HEK293 (cell line): ENCODE results near the gene NEU1.

Source experiments
- KLF16 ChIP-seq: fragments of 450-650 bp; formaldehyde crosslinking; IDR thresholded peaks from 2 replicates; pipeline ENCODE4 v1.5.1; 2017; ENCODE audit warnings: missing biosample characterization, missing genetic modification characterization
- OVOL3 ChIP-seq: fragments of 450-650 bp; formaldehyde crosslinking; IDR thresholded peaks from 2 replicates; pipeline ENCODE4 v1.5.1; 2016; ENCODE audit warnings: missing biosample characterization, missing genetic modification characterization
- ZFP69B ChIP-seq: fragments of 450-650 bp; formaldehyde crosslinking; IDR thresholded peaks from 2 replicates; pipeline ENCODE4 v1.5.1; 2016; ENCODE audit warnings: missing biosample characterization, missing genetic modification characterization
- ZNF133 ChIP-seq: fragments of 450-650 bp; formaldehyde crosslinking; IDR thresholded peaks from 2 replicates; pipeline ENCODE4 v1.5.1; 2016; ENCODE audit warnings: missing biosample characterization, missing genetic modification characterization
- ZNF140 ChIP-seq: fragments of 450-650 bp; formaldehyde crosslinking; IDR thresholded peaks from 2 replicates; pipeline ENCODE4 v1.5.1; 2016; ENCODE audit warnings: missing biosample characterization, missing genetic modification characterization
- ZNF146 ChIP-seq: fragments of 450-650 bp; formaldehyde crosslinking; IDR thresholded peaks from 2 replicates; pipeline ENCODE4 v1.5.1; 2016; ENCODE audit warnings: missing biosample characterization, missing genetic modification characterization
- ZNF2 ChIP-seq: fragments of 450-650 bp; formaldehyde crosslinking; IDR thresholded peaks from 2 replicates; pipeline ENCODE4 v1.5.1; 2016; ENCODE audit warnings: missing biosample characterization, missing genetic modification characterization
- ZNF248 ChIP-seq: fragments of 450-650 bp; formaldehyde crosslinking; IDR thresholded peaks from 2 replicates; pipeline ENCODE4 v1.5.1; 2017; ENCODE audit warnings: missing biosample characterization, missing genetic modification characterization
- ZNF341 ChIP-seq: fragments of 450-650 bp; formaldehyde crosslinking; IDR thresholded peaks from 2 replicates; pipeline ENCODE4; 2016; ENCODE audit warnings: low read depth, missing biosample characterization, missing genetic modification characterization
- ZNF350 ChIP-seq: fragments of 450-650 bp; formaldehyde crosslinking; IDR thresholded peaks from 2 replicates; pipeline ENCODE4 v1.5.0; 2017; ENCODE audit warnings: missing biosample characterization, mild to moderate bottlenecking, missing genetic modification characterization
- ZNF366 ChIP-seq: fragments of 450-650 bp; formaldehyde crosslinking; conservative IDR thresholded peaks from 2 replicates; pipeline ENCODE4 v1.5.1; 2016; ENCODE audit warnings: missing biosample characterization, missing genetic modification characterization
- ZNF404 ChIP-seq: fragments of 450-650 bp; formaldehyde crosslinking; IDR thresholded peaks from 2 replicates; pipeline ENCODE4 v1.5.1; 2017; ENCODE audit warnings: missing biosample characterization, missing genetic modification characterization
- ZNF473 ChIP-seq: fragments of 450-650 bp; formaldehyde crosslinking; IDR thresholded peaks from 2 replicates; pipeline ENCODE4 v1.5.1; 2017; ENCODE audit warnings: missing biosample characterization, missing genetic modification characterization
- ZNF514 ChIP-seq: fragments of 450-650 bp; formaldehyde crosslinking; IDR thresholded peaks from 2 replicates; pipeline ENCODE4 v1.5.1; 2016; ENCODE audit warnings: missing biosample characterization, missing genetic modification characterization
- ZNF530 ChIP-seq: fragments of 450-650 bp; formaldehyde crosslinking; IDR thresholded peaks from 2 replicates; pipeline ENCODE4 v1.5.1; 2016; ENCODE audit warnings: low read depth, missing biosample characterization, missing genetic modification characterization
- ZNF544 ChIP-seq: fragments of 450-650 bp; formaldehyde crosslinking; IDR thresholded peaks from 2 replicates; pipeline ENCODE4 v1.5.0; 2017; ENCODE audit warnings: missing biosample characterization, missing genetic modification characterization
- ZNF549 ChIP-seq: fragments of 450-650 bp; IDR thresholded peaks from 2 replicates; pipeline ENCODE4 v1.5.1; 2018; ENCODE audit warnings: missing biosample characterization, missing genetic modification characterization, mild to moderate bottlenecking, inconsistent platforms, moderate library complexity
- ZNF561 ChIP-seq: fragments of 450-650 bp; IDR thresholded peaks from 2 replicates; pipeline ENCODE4 v1.5.1; 2018; ENCODE audit warnings: missing biosample characterization, missing genetic modification characterization, borderline replicate concordance
- ZNF621 ChIP-seq: fragments of 450-650 bp; formaldehyde crosslinking; IDR thresholded peaks from 2 replicates; pipeline ENCODE4 v1.5.1; 2017; ENCODE audit warnings: missing biosample characterization, missing genetic modification characterization
- ZNF660 ChIP-seq: fragments of 450-650 bp; IDR thresholded peaks from 2 replicates; pipeline ENCODE4 v1.5.1; 2018; ENCODE audit warnings: missing biosample characterization, mild to moderate bottlenecking, missing genetic modification characterization
- ZNF792 ChIP-seq: fragments of 450-650 bp; formaldehyde crosslinking; IDR thresholded peaks from 2 replicates; pipeline ENCODE4 v1.5.1; 2016; ENCODE audit warnings: missing biosample characterization, missing genetic modification characterization
- TF ChIP-seq, protein P1 (sequence below): fragments of 450-650 bp; formaldehyde crosslinking; IDR thresholded peaks from 2 replicates; pipeline ENCODE4 v1.5.0; 2017; ENCODE audit warnings: missing biosample characterization, missing genetic modification characterization, borderline replicate concordance
- TF ChIP-seq, protein P2 (sequence below): fragments of 450-650 bp; formaldehyde crosslinking; conservative IDR thresholded peaks from 2 replicates; pipeline ENCODE4 v1.5.1; 2016; ENCODE audit warnings: low read depth, missing biosample characterization, missing genetic modification characterization
- TF ChIP-seq, protein P3 (sequence below): fragments of 450-650 bp; formaldehyde crosslinking; IDR thresholded peaks from 2 replicates; pipeline ENCODE4 v1.5.1; 2016; ENCODE audit warnings: missing biosample characterization, missing genetic modification characterization, low read depth
- TF ChIP-seq, protein P4 (sequence below): fragments of 450-650 bp; formaldehyde crosslinking; IDR thresholded peaks from 2 replicates; pipeline ENCODE4 v1.5.1; 2017; ENCODE audit warnings: missing biosample characterization, missing genetic modification characterization

The NEU1 gene

DNA sequence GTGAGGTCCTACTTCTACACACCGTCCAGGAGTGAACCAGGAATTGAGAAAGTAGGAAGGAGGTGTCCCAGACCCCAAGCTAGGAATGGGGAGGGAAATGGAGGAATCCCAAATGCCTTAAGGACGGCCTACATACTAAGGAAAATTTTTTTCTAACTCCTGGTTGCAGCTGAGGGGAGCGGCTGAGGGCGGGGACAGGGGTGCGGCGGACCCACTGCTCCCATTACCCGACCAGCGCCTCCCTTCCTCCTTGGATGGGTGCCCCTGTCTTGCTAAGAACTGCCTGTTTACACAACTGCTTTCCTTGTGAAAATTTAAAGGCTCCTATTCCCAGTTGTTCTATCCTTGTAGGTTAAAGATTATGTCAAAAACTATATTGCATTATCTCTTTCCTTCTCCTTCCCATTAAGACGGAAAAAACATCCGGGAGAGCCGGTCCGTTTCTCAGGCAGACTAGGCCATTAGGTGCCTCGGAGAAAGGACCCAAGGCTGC lies 35.8 kb downstream of the NEU1 start (continued):
- TF ChIP-seq, protein P1, sequence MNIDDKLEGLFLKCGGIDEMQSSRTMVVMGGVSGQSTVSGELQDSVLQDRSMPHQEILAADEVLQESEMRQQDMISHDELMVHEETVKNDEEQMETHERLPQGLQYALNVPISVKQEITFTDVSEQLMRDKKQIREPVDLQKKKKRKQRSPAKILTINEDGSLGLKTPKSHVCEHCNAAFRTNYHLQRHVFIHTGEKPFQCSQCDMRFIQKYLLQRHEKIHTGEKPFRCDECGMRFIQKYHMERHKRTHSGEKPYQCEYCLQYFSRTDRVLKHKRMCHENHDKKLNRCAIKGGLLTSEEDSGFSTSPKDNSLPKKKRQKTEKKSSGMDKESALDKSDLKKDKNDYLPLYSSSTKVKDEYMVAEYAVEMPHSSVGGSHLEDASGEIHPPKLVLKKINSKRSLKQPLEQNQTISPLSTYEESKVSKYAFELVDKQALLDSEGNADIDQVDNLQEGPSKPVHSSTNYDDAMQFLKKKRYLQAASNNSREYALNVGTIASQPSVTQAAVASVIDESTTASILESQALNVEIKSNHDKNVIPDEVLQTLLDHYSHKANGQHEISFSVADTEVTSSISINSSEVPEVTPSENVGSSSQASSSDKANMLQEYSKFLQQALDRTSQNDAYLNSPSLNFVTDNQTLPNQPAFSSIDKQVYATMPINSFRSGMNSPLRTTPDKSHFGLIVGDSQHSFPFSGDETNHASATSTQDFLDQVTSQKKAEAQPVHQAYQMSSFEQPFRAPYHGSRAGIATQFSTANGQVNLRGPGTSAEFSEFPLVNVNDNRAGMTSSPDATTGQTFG (tag by site-specific recombination), result no peak
- TF ChIP-seq ZNF621 (tag by site-specific recombination) (no peak), ZNF140 (tag by site-specific recombination) (no peak), ZNF514 (no peak), ZNF2 (no peak), ZNF660 (tag by site-specific recombination) (peak; percentile 88; the same call in 1 of the 2 replicates), ZNF341 (tag by site-specific recombination) (no peak), KLF16 (tag by site-specific recombination) (peak; percentile 56; the same call in 1 of the 2 replicates), ZNF133 (tag by site-specific recombination) (no peak), ZNF248 (tag by site-specific recombination) (no peak), OVOL3 (tag by site-specific recombination) (no peak), ZNF549 (tag by site-specific recombination) (no peak), ZNF366 (tag by site-specific recombination) (no peak), ZNF544 (tag by site-specific recombination) (no peak), ZNF530 (tag by site-specific recombination) (no peak), ZFP69B (tag by site-specific recombination) (peak; percentile 81), ZNF404 (tag by site-specific recombination) (no peak), ZNF792 (tag by site-specific recombination) (no peak), ZNF350 (no peak), ZNF146 (tag by site-specific recombination) (no peak), ZNF473 (tag by site-specific recombination) (no peak), ZNF561 (tag by site-specific recombination) (peak; percentile 84; the same call in 1 of the 2 replicates)
- TF ChIP-seq, protein P2, sequence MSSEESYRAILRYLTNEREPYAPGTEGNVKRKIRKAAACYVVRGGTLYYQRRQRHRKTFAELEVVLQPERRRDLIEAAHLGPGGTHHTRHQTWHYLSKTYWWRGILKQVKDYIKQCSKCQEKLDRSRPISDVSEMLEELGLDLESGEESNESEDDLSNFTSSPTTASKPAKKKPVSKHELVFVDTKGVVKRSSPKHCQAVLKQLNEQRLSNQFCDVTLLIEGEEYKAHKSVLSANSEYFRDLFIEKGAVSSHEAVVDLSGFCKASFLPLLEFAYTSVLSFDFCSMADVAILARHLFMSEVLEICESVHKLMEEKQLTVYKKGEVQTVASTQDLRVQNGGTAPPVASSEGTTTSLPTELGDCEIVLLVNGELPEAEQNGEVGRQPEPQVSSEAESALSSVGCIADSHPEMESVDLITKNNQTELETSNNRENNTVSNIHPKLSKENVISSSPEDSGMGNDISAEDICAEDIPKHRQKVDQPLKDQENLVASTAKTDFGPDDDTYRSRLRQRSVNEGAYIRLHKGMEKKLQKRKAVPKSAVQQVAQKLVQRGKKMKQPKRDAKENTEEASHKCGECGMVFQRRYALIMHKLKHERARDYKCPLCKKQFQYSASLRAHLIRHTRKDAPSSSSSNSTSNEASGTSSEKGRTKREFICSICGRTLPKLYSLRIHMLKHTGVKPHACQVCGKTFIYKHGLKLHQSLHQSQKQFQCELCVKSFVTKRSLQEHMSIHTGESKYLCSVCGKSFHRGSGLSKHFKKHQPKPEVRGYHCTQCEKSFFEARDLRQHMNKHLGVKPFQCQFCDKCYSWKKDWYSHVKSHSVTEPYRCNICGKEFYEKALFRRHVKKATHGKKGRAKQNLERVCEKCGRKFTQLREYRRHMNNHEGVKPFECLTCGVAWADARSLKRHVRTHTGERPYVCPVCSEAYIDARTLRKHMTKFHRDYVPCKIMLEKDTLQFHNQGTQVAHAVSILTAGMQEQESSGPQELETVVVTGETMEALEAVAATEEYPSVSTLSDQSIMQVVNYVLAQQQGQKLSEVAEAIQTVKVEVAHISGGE (tag by site-specific recombination), result peak; percentile 76
- TF ChIP-seq, protein P3, sequence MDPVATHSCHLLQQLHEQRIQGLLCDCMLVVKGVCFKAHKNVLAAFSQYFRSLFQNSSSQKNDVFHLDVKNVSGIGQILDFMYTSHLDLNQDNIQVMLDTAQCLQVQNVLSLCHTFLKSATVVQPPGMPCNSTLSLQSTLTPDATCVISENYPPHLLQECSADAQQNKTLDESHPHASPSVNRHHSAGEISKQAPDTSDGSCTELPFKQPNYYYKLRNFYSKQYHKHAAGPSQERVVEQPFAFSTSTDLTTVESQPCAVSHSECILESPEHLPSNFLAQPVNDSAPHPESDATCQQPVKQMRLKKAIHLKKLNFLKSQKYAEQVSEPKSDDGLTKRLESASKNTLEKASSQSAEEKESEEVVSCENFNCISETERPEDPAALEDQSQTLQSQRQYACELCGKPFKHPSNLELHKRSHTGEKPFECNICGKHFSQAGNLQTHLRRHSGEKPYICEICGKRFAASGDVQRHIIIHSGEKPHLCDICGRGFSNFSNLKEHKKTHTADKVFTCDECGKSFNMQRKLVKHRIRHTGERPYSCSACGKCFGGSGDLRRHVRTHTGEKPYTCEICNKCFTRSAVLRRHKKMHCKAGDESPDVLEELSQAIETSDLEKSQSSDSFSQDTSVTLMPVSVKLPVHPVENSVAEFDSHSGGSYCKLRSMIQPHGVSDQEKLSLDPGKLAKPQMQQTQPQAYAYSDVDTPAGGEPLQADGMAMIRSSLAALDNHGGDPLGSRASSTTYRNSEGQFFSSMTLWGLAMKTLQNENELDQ (tag by site-specific recombination), result no peak
- TF ChIP-seq, protein P4, sequence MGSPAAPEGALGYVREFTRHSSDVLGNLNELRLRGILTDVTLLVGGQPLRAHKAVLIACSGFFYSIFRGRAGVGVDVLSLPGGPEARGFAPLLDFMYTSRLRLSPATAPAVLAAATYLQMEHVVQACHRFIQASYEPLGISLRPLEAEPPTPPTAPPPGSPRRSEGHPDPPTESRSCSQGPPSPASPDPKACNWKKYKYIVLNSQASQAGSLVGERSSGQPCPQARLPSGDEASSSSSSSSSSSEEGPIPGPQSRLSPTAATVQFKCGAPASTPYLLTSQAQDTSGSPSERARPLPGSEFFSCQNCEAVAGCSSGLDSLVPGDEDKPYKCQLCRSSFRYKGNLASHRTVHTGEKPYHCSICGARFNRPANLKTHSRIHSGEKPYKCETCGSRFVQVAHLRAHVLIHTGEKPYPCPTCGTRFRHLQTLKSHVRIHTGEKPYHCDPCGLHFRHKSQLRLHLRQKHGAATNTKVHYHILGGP, result no peak
